ENCODE results near the gene PRR36. TPM values are rescaled to one million over a fixed set of nuclear protein-coding genes. Genes with fewer than 3 reads are reported as not detected.

The PRR36 gene
- total RNA-seq, 3 donors from 2014 or later = 0.59 to 2.0 TPM; not detected in 1

DNA sequence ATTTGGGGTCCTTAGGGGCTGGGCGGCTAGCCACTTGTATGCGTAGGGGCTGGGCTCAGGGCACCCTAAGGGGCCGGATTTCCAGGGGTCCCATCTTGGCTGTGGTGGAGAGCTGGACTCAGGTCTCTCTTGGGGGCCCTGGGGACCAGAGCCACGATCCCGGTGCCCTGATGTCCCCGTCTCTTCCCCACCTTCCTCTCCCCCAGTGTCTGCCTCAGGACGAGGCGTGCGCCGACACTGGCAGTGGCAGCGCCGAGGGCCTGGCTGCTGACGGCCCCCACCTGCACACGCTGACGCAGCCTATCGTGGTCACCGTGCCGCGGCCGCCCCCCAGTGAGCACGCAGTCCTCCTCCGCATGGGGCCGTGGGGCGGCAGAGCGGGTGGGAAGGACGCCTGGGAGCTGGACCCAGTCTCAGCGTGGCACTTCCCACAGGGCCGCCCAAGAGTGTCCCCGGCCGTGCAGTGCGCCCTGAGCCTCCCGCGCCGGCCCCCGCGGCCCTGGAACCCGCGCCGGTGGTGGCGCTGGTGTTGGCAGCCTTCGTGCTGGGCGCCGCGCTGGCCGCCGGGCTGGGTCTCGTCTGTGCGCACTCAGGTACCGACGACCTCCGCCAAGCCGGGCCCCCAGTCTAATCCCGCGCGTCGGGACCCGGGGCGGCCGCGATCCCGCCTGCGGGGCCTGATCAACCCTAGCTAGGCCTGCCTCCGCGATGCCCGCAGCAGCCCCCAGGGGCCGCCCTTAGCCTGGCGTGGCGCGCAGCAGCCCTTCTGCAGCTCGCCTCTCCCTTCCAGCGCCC lies 43.3 kb upstream of the PRR36 start:
- Histone ChIP-seq H3K9me3 (no peaks in the 10 kb centered on the region), H3K27me3 (peaks cover 10 to 40% of the 10 kb centered on the region in 2 donors), H3K36me3 (peaks cover 4% of the 10 kb centered on the region), H3K4me3 (peak overlapping the region; percentile 16 to 66 (median 39)), H3K4me1 (peaks cover 14 to 32% of the 10 kb centered on the region in 2 donors), H3K27ac (peak overlapping the region in 1 of 2 donors; percentile 9)
- DNase-seq (ENCODE audit: low spot score in 2 of 2) = no peak
- TF ChIP-seq, protein P1, sequence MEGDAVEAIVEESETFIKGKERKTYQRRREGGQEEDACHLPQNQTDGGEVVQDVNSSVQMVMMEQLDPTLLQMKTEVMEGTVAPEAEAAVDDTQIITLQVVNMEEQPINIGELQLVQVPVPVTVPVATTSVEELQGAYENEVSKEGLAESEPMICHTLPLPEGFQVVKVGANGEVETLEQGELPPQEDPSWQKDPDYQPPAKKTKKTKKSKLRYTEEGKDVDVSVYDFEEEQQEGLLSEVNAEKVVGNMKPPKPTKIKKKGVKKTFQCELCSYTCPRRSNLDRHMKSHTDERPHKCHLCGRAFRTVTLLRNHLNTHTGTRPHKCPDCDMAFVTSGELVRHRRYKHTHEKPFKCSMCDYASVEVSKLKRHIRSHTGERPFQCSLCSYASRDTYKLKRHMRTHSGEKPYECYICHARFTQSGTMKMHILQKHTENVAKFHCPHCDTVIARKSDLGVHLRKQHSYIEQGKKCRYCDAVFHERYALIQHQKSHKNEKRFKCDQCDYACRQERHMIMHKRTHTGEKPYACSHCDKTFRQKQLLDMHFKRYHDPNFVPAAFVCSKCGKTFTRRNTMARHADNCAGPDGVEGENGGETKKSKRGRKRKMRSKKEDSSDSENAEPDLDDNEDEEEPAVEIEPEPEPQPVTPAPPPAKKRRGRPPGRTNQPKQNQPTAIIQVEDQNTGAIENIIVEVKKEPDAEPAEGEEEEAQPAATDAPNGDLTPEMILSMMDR (IDR thresholded peaks at IDR 0.05) = peak in 1 of 3 donors; percentile 23
- TF ChIP-seq POLR2AphosphoS5 (IDR thresholded peaks at IDR 0.05) = peak in 1 of 3 donors; percentile 22
- no peak for TF ChIP-seq POLR2A (IDR thresholded peaks at IDR 0.05)
- intact Hi-C loops (cut with DNase I; ENCODE audit: low total_unique reads) = no loop called here

DNA sequence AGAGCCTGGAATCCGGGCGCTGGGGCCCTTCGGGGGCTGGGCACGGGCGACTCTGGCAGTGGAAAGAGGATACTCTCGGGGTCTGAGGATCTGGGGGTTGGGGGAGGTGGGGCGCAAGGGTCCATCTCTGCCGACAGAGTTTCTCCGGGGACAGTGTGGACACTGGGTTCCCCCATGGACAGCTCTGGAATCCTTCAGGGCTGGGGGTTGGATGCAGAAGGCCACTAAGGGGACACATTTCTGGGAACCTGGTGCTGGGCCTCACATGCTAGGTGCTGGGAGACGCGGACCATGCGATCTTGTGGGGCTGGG lies 42.7 kb upstream of the PRR36 start:
- H3K4me3 ChIP-seq = peak overlapping the region in 2 of 3 donors; percentile 39 to 66
- intact Hi-C loops (cut with DNase I; ENCODE audit: low total_unique reads) = no loop called here
- H3K4me1 ChIP-seq = peaks cover 14 to 29% of the 10 kb centered on the region in 2 donors
- H3K27me3 ChIP-seq = peaks cover 10 to 40% of the 10 kb centered on the region in 2 donors
- TF ChIP-seq, protein P1 (IDR thresholded peaks at IDR 0.05) = no peak
- no peak for TF ChIP-seq POLR2A (IDR thresholded peaks at IDR 0.05)
- TF ChIP-seq POLR2AphosphoS5 (IDR thresholded peaks at IDR 0.05) = no peak
- H3K9me3 ChIP-seq = no peaks in the 10 kb centered on the region
- H3K27ac ChIP-seq = peak overlapping the region in 1 of 2 donors; percentile 9
- no peak for DNase-seq (ENCODE audit: low spot score in 2 of 2)
- H3K36me3 ChIP-seq = peaks cover 10% of the 10 kb centered on the region

DNA sequence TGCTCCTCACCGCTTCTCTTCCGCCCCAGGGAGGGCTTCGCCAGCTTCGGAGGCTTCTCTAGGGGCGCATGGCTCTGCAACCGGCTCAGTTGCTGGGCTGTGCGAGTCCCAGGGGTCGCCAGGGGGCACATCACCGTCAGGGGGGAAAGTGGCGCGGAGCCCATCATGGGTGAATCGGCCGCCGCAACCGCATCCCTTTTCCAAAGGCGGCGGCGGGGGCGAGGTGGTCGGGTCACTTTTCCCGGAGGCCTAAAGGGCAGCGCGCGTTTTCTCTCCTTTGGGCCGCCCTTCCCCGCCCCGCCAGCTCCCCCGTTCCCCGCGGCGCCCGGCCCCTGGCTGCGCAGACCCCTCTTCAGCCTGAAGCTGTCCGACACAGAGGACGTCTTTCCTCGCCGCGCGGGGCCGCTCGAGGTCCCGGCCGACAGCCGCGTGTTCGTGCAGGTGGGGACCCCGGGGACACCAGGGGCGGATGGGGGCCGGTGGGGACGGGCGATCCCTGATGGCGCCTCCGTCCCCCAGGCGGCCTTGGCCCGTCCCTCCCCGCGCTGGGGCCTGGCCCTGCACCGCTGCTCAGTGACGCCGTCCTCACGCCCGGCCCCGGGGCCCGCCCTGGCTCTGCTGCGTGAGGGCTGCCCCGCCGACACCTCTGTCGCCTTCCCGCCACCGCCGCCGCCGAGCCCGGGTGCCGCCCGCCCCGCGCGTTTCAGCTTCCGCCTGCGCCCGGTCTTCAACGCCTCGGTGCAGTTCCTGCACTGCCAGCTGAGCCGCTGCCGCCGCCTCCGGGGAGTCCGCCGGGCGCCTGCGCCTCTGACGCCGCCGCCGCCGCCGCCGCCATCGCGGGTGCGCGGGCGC lies 42.1 kb upstream of the PRR36 start:
- Histone ChIP-seq H3K4me1 (peaks cover 10 to 23% of the 10 kb centered on the region in 2 donors), H3K27ac (no peak overlapping the region), H3K4me3 (peak overlapping the region; percentile 20 to 66 (median 39)), H3K27me3 (peaks cover 10 to 40% of the 10 kb centered on the region in 2 donors), H3K9me3 (no peaks in the 10 kb centered on the region), H3K36me3 (peaks cover 14% of the 10 kb centered on the region)
- no peak for TF ChIP-seq POLR2A (IDR thresholded peaks at IDR 0.05)
- TF ChIP-seq, protein P1 (IDR thresholded peaks at IDR 0.05) = no peak
- intact Hi-C loops (cut with DNase I; ENCODE audit: low total_unique reads) = no loop called here
- no peak for DNase-seq (ENCODE audit: low spot score in 2 of 2)

DNA sequence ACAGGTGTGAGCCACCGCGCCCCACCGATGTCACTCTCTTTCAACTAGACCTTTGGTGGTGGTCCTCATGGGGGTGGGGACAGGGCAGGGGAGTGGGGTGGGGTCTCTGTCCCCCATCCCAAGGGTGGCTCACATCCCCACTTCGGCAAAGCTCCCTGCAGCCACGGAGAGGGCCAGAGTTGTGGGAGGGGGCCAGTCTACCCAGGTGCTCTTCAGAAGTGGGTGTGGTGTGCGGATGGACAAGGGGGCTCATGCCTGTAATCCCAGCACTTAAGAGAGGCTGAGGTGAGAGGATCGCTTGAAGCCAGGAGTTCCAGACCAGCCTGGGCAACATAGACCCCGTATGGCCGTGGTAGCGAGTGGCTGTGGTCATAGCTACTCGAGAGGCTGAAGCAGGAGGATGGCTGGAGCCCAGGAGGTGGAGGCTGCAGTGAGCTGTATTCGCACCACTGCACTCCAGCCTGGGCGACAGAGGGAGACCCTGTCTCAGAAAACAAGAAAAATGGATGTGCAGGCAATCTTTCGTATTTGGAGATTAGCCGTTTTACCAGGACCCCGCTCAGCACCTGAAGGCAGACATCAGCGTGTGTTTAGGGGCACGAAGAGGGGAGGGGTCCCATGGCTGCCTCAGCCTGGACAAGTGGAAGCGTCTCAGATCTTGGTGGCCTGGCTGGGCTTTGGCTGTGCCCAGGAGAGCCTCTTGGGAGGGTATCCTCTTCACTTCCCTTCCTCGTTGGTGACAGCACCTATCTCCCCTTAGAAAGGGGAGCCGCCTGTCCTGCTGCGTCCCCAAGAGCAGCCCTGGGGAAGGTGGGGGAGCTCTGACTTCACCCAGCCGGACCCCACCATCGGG lies 41.3 kb upstream of the PRR36 start:
- Histone ChIP-seq H3K27ac (no peak overlapping the region), H3K4me3 (peak overlapping the region in 1 of 3 donors; percentile 66), H3K36me3 (peaks cover 23% of the 10 kb centered on the region), H3K27me3 (peaks cover 10 to 40% of the 10 kb centered on the region in 2 donors), H3K9me3 (no peaks in the 10 kb centered on the region), H3K4me1 (peaks cover 9 to 21% of the 10 kb centered on the region in 2 donors)
- DNase-seq (ENCODE audit: low spot score in 2 of 2) = no peak
- intact Hi-C loops (cut with DNase I; ENCODE audit: low total_unique reads) = no loop called here
- no peak for TF ChIP-seq POLR2A (IDR thresholded peaks at IDR 0.05)
- TF ChIP-seq, protein P1 (IDR thresholded peaks at IDR 0.05) = no peak
- no peak for TF ChIP-seq POLR2AphosphoS5 (IDR thresholded peaks at IDR 0.05)
